NK-92 (cell line): ENCODE data around the gene NEK6.

ENCODE experiments used
- DNase-seq: peaks from one replicate; lab custom pipeline; 2025; ENCODE audit not compliant: unreplicated experiment; lab: John Stamatoyannopoulos, UW

NEK6 gene

GRCh38 chr9:124351672-124352468 lies 94.1 kb downstream of the NEK6 start:
- no peak for DNase-seq

DNA sequence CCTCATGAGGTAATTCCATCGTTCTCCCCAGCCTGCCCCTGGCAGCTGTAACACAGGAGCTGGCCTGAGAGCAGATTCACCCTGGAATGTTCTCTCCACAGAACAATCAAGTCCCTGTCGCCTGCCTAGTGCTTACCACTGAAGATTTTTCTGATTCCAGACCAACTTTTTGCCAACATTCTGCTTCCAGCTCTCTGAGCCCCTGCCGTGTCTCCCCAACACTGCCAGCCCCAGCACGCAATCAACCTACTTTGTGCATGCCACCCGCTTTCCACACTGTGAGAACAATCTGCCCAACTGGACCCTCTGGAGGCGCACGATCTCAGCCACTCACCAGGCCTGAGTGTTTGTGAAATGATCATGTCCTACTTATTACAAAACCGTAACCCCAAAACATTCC lies 94.9 kb downstream of the NEK6 start:
- no peak for DNase-seq

GRCh38 chr9:124353166-124353768 lies 95.5 kb downstream of the NEK6 start:
- no peak for DNase-seq

GRCh38 chr9:124353811-124354274 lies 96.1 kb downstream of the NEK6 start:
- DNase-seq, result no peak

DNA sequence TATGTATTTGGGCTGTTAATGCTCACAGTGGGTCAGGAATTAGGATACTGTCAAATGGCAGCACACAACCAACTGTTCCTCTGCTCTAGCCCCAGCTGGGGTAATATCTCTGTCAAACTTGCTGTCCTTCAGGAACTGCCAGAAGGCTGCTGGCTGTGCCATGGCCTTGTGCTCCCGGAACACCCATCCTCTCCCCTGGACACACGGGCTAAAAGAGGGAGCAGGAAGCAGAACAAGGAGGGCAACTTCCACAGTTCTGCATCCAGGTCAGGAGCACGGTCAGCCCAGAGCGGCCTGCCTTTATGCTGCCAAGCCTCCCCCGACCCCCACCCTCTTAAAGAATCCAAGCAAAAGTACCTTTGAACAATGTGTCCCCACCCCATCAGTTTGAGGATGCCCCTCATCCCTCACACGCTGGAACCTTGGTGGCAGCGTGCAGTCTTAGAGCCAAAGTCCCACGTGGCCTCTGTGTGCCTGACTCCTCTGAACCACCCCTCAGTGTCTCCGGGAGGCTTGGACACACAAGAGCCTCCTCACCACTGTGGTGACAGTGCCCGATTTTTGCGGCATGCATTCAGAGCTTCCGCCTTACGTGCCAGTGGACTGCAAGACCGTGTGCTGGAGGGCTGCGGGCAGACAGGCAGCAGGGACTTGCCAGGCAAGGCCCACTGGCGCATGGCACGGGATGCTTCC lies 96.7 kb downstream of the NEK6 start:
- no peak for DNase-seq

DNA sequence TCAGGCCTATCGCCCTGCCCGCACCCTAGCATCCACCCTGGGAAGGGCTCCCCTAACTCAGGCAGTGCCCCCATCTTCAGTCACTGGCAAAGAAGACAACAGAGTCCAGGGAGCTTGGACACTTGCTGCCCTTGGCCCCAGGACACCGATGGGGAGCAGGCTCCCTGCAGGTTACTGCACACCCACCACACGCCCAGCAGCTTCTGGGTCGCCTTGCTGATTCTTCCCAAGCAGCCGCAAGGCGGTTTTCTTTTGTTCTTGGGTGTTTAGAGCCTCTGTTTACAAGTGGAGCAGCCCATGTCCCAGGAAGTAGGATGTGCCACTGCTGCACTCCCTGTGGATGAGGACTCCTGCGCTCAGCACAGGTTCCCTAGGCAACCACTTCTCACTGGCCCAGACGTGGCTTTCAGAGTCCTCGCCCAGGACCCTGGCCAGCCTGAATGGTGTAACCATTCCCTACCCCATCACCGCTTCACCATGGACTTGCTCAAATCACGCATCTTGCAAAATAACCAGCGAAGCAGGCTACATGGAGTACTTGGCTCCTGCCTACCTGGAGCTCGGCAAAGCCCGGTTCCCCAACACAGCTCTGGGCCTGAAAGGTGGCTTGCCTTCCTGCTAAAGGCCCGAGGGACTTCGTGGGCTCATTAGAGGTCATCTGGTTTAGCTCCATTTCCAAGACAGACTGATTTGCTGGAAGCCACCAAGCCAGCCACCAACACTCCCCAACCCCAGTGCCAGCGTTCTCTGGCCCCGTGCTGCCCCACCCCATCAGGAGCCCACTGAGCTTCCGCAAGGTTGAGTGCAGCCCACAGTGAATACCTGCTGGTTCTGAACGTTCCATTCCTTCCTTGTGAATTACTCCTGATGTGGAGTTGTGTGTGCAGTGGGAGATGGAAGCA lies 97.5 kb downstream of the NEK6 start:
- DNase-seq, result no peak

GRCh38 chr9:124355941-124356744 lies 98.4 kb downstream of the NEK6 start:
- DNase-seq, result no peak

GRCh38 chr9:124356745-124357390 lies 99.1 kb downstream of the NEK6 start:
- DNase-seq, result no peak

DNA sequence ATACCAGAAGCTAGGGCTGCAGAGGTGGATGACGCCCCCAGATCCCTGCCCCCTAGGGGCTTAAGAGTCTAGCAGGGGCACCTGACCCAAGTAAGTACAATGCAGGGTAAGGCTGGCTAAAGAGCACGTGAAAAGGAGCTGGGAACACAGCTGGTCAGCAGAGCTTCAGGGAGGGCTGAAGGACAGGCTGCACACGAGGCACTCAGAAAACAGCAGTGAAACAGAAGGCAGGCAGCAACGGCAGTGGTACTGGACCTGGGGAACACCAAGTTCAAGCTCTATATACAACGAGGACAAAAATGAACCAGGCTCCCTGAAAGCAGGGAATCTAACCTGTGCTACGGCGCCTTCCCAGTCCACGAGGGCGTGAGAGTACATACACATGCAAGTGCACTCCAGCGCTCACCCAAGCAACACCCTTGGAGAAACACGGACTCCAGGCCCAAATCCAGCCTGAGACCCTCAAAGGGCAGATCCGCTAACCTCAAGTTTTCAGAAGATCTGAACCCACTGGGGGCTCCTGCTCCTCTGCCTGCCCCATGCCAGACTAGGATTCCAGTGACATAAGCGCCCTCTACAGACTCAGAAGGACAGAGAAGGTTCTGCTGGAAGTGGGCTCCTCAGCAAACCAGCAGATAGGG lies 100.1 kb downstream of the NEK6 start:
- DNase-seq, result no peak

GRCh38 chr9:124358631-124359030 lies 100.9 kb downstream of the NEK6 start:
- DNase-seq, result no peak

- no peak for DNase-seq
Measured at GRCh38 chr9:124359426-124359825, 101.7 kb downstream of the NEK6 start.

- DNase-seq, result no peak
Measured at GRCh38 chr9:124359855-124360678, 102.3 kb downstream of the NEK6 start.

DNA sequence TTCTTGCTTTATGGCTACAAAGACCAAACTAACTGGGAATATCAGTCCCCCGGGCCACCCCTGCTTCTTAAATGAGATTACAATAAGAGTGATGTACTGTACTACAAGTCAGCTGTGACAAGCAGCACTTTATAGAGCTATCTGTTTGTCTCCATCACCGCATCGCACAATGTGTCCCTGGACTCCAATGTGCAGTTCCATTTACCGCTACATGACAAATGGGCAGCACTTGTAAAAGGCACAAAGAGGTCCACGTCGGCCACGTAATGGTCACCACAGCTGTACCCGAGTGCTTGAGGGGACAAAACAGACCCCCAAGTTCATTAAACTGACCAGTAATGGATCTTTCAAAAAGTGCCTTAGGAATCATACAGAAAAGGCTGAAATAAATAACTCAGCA lies 103.4 kb downstream of the NEK6 start:
- no peak for DNase-seq

DNA sequence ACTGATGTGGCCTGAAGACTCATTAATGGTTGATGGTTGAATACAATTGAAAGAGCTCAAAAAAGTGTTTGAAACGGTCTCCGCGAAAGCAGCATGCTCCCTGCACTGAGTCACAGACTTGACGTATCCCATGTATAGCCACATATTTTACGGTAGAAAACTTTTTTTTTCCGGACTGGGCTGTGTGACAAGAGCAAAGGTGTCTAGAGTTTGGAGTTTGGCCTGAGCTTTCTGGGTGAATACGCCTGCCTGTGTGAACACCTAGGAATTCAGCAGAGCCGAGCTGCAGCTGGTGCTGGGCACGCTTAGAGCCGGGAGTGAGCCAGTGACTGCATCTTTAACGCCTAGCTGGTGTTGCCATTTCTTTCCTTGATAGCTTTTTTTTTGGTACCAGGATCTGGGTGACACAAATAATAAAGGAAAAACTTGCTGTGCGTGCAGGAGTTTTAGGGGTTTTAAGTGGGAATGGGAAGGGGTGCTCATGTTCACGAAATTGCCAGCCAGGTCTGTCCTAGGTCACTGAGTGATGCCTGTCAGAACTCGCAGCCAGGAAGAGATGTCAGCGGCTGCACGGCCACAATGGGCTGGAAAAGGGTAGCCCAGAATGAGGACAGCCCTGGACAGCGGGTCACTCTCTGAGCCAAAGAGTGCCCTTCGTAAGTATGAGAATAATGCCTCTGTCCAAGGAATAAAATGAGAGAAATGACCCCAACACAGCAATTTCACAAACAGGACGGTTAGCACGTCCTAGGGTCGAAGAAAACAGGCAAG lies 105.8 kb downstream of the NEK6 start:
- DNase-seq, result no peak

GRCh38 chr9:124364141-124364540 lies 106.4 kb downstream of the NEK6 start:
- no peak for DNase-seq

DNA sequence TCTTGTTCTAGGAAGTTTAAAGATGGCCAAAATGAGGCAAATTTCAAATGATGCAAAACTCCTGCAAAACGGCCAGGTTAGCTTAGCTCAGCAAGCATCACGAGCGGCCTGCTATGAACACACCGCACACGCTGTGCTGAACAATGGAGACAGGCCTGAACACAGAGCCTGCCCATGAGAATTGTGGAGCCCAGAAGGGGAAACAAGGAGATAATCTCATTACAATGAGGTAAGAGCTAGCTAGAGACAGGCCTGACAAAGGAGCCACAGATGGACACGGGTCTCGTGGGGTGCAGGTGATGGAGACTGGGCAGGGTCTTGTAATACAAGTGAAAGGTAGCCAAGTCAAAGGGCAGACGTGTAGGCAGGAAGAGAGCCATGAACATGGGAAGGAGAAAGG lies 107.3 kb downstream of the NEK6 start:
- DNase-seq, result no peak

DNA sequence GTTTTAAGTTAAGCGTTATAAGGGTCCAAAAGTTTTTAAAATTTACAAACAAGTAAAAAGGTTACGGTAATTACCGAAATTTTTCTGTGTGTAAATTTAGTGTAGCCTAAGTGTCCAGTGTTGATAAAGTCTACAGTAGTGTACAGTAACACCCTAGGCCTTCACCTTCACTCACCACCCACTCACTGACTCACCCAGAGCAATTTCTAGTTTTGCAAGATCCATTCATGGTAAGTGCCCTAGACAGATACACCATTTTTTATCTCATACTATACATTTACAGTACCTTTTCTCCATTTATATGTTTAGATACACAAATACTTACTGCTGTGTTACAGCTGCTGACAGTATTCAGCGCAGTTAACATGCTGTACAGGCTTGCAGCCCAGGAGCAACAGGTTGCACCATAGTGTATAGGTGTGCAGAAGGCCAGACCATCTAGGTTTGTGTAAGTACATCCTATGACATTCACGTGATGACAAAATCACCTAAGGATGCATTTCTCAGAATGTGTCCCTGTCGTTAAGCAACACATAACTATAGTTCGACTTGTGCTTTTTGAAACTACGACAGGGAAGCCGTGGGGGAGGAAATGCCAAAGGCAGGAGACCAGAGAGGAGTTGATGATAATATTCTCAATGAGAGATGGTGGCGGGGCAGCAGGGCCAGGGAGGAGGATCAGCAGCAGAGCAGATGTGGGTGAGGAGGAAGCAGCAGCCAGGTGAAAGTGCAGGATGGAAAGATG lies 108.9 kb downstream of the NEK6 start:
- no peak for DNase-seq
